ENCODE data around the gene ELOB.

Gene ELOB

GRCh38 chr16:2809149-2809760, 32.2 kb upstream of the ELOB start:
- DNase-seq = no peak

- no peak for DNase-seq
Observed at GRCh38 chr16:2808181-2808580, 31.1 kb upstream of the ELOB start.

DNA sequence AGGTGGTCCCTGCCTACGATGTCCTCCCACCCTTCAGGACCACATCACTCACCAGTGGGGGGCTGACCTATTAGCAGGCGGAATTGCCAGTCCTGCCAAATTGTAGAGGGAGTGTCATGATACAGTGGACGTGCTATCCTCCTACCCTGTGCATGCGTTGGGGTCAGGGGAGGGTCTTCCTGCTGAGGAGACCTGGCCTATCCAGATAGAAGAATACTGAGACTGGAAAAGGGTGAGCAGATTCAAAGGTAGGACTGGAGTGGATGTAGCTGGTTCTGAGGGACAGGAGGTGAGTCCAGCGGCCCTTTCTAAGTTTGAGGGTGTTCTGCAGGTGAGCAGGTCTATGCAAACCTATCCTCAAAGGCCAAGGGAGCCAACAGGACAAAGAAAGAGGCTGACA, 29.2 kb upstream of the ELOB start:
- DNase-seq = no peak

GRCh38 chr16:2804728-2805127, 27.6 kb upstream of the ELOB start:
- DNase-seq = no peak

- DNase-seq = no peak
Observed at GRCh38 chr16:2803545-2804195, 26.6 kb upstream of the ELOB start.

- DNase-seq = no peak
Observed at GRCh38 chr16:2799859-2800226, 22.8 kb upstream of the ELOB start.

GRCh38 chr16:2799205-2799858, 22.3 kb upstream of the ELOB start:
- no peak for DNase-seq

GRCh38 chr16:2798723-2799204, 21.7 kb upstream of the ELOB start:
- no peak for DNase-seq

DNA sequence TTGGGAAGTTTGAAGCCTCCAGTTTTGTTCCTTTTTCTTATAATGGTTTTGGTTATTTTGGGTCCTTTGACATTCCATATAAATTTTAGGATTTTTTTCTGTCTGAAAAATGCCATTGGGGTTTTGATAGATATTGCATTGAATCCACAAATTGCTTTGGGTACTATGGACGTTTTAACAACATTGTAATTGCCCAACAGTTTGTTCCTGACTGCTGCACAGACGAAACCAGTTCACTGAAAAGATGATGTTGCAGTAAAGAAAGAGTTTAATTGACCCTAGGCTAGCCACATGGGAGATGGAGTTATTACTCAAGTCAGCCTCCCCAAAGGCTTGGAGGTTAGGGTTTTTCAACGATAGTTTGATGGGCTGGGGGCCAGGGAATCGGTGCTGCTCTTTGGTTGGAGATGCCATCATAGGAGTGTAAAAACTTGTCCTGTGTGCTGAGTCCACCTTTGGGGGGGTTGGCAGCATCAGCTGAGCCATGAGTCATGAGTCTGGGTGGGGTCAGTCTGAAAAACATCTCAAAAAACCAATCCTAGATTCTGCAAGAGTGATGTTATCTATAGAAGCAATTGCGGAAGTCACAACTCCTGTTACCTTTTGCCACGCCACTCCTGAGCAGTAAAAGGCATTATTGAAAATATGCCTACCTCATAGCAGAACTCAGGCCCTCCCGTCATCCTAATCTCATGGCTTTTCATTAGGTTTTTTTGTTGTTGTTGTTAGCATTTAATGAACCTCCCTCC, 18.5 kb upstream of the ELOB start:
- no peak for DNase-seq

- no peak for DNase-seq
Observed at GRCh38 chr16:2792940-2793339, 15.9 kb upstream of the ELOB start.

DNA sequence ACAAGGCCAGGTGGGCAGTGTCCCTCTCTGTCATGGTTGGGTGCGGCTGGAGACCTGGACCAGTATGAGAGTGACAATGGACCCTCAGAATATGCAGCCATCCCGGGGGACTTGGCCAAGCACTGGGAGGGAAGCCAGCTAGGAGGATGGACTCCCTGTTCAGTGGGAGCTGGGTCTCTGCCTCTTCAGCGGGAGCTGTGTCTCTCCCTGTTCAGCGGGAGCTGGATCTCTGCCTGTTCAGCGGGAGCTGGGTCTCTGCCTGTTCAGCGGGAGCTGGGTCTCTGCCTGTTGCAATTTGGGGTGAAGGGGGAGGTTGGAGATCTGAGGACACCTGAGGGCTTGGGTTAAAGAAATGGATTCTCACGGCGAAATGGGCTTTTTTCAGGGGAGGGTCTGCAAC, 14.1 kb upstream of the ELOB start:
- DNase-seq = no peak

DNA sequence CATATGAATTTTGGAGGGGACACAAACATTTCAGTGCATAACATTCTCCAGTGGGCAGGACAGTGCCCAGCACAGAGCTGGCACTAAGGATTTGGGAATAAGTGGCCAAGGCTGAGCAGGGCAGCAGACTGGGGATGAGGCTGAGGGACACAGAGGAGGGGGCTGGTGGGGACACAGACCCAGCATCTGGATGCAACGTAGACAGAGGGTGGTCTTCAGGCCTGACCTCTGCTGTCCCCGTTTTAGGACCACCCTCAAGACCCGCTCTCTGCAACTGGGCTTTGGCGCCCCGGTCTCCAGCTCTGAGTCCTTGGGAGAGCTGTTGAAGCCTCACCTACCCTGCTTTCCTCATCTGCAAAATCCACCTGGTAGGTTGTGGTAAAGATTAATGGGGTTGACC, 13.6 kb upstream of the ELOB start:
- no peak for DNase-seq

- no peak for DNase-seq
Observed at GRCh38 chr16:2787961-2788360, 10.9 kb upstream of the ELOB start.

GRCh38 chr16:2787406-2787805, 10.3 kb upstream of the ELOB start, which contains the start of gene PRSS33:
Gene PRSS33 (minus strand): TSS chr16:2787560. CDS start chr16:2786547, 1,013 bp downstream.
- DNase-seq = no peak

DNA sequence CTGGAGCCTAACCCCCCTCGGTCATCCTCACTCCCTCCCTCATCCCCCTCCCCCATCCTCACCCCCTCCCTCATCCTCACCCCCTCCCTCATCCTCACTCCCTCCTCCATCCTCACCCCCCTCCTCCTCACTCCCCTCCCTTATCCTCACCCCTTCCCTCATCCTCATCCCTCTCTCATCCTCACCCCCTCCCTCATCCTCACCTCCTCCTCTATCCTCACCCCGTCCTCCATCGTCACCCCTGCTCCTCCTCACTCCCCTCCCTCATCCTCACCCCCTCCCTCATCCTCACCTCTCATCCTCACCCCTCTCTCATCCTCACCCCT, 9.7 kb upstream of the ELOB start:
- DNase-seq = no peak

DNA sequence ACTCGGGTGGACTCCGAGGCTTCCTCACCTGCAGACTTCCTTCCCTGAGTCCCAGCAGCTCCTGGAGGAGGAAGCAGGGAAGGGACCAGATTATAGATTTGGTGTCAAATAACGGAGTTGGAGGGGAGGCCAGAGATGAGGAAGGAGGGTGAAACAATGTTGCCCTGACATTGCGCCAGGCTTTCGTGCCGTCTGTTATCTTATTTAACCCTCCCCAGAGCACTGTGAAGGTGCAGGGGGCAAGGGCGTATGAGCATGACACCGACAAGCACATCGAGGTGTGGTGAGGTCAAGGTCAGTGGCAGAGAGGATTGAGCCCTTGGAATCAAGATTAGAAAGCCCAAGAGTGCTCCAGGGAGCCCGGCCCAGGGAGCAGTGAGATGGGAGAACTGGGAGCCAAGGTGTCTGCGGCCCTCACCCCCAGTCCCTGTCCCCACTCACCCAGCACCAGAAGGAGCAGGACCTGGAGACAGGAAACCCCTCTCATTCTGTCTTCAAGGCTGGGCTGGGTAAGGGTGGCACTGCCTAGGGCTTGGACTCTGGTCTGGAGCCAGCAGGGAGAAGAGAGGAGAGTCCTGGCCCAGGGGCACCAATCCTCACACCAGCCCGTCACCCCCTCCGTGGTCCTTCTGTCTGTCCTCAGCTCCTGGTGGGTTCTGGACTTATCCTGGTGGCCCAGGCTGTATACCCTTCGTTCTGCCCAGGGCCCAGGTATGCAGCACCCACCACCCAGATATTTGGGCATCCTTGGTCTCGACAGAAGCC, 9.2 kb upstream of the ELOB start:
- no peak for DNase-seq

- DNase-seq = no peak
Observed at GRCh38 chr16:2785101-2785991, 8.3 kb upstream of the ELOB start.

DNA sequence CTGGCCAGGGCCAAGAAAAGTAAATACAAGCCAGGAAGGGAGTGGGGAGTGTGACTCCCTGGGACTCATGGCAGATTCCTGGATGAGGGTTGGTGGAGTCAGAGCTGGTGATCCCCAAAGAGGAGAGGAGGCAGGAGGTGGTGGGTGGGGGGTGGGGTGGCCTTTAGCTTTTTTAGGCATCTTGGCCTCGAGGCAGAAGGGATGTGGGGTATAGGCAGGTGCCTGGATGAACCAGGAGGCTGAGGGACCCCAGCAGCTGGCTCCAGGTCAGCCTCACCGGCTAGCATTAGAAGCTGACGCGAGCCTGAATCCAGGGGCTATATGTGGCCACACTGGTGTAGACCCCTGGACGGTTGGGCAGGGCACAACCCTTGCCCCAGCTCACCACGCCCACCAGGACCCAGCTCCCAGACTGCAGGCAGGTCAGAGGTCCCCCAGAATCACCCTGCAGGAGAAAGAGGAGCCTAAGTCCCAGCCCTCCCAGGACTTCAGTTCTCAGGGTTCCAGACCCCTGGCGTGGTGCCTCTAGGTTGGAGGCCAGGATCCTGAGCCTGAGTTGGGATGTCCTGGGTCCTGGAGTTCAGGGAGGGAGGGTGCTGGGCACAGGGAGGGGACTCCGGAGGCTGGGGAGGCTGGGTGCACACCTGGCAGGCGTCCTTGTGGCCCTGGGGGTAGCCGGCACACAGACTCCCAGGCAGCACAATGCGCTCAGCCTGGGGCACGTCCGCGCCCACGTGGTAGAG, 7.4 kb upstream of the ELOB start:
- DNase-seq = no peak

DNA sequence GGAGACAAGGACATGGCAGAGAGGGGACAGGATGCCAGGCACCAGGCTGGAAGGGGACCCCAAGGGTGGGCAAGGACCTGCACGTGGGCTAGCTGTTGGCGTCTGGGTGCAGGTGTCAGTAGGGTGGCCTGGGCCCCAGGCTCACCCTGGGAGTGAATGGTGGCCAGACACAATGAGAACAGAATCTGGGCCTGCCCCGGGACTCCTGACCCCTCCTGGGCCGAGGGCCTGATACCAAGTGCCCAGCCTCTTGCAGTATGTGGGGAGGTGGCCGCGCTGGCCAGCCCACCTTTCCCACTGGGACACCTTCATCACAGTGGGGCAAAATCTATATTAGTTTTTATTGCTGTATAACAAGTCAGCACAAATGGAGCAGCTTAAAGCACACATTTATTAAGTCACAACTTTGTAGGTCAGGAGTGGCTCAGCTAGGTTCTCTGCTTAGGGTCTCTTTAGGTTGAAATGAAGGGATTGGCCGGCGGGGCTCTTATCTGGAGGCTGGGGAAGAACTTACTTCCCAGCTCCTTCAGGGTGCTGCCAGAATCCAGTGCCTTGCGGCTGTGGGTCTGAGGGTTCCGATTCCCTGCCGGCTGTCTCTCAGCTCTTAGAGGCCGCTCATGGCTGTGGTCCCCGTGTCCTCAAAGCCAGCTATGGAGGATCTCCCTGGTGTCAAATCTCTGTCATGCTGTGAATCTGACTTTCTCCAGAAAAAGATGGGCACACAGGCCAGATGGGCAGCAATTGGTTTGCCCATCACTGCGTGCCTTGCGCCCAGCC, 6.7 kb upstream of the ELOB start:
- no peak for DNase-seq

- DNase-seq = no peak
Observed at GRCh38 chr16:2782583-2783351, 5.7 kb upstream of the ELOB start.

All from EL (cell line).